Heart left ventricle (tissue), 13 donors: Measurements from ENCODE around the gene PPM1A.

ENCODE experiments used
- POLR2A ChIP-seq, 2 donors: fragments of 450-650 bp; IDR thresholded peaks; one replicate each; pipeline ENCODE4 v1.6.1; 2017; ENCODE audit warnings: antibody characterized with exemption in 2 of 2, mild to moderate bottlenecking in 2 of 2, moderate library complexity in 2 of 2
- TF ChIP-seq, protein P1 (sequence below), 12 donors: fragments of 200-600 bp; sonication (generic) in 4 of 12; IDR thresholded peaks; one replicate each; pipeline versions ENCODE4 v1.5.0 to v1.8.0; 2018 to 2022; ENCODE audit warnings: antibody characterized with exemption in 12 of 12, mild to moderate bottlenecking in 5 of 12
- donor health status: ischemic (EF 13 %, LVEDD 7.1; RV severe dilation, severe dysfunction).
- donor health status: DM: no; HTN: yes; CAD: no.
- donor health status: DM: no; HTN: no; CAD: no.
- donor health status: ischemic (EF 25% LVEDD 6.9; RV normal size, moderate dysfunction).
- donor health status: ischemic (EF 25% LVEDD 5.7; RV mildly dilated, moderate dysfunction).
- donor health status: ischemic (EF 35%, LVEDD 5.7; RV mildly dilated, moderate dysfunction).
- donor health status: nonischemic (EF 11% LVEDD 7.7; RV severe dilation, severe dysfunction).
- donor health status: DM: yes; HTN: yes; CAD: no.
- donor health status: PGD.
- donor health status: ischemic (EF 29% LVEDD 5.4; RV normal size, mild dysfunction).
- donor health status: nonischemic (EF 23%, LVEDD 6.1; RV moderate dilation, normal function).

GRCh38 chr14:60252630-60253029 is 3.6 kb downstream of the PPM1A start:
- TF ChIP-seq, protein P1, sequence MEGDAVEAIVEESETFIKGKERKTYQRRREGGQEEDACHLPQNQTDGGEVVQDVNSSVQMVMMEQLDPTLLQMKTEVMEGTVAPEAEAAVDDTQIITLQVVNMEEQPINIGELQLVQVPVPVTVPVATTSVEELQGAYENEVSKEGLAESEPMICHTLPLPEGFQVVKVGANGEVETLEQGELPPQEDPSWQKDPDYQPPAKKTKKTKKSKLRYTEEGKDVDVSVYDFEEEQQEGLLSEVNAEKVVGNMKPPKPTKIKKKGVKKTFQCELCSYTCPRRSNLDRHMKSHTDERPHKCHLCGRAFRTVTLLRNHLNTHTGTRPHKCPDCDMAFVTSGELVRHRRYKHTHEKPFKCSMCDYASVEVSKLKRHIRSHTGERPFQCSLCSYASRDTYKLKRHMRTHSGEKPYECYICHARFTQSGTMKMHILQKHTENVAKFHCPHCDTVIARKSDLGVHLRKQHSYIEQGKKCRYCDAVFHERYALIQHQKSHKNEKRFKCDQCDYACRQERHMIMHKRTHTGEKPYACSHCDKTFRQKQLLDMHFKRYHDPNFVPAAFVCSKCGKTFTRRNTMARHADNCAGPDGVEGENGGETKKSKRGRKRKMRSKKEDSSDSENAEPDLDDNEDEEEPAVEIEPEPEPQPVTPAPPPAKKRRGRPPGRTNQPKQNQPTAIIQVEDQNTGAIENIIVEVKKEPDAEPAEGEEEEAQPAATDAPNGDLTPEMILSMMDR (IDR thresholded peaks at IDR 0.05): no peak
- no peak for TF ChIP-seq POLR2A (IDR thresholded peaks at IDR 0.05)
